ENCODE data around the gene SH3RF2. TPM values are rescaled to one million over a fixed set of nuclear protein-coding genes. Genes with fewer than 3 reads are reported as not detected.
"Not testable (repeated sequence)": the region's sequence is repeated elsewhere in the genome, so short reads cannot be mapped to it uniquely, and the experiment has no call there.

The SH3RF2 gene
- total RNA-seq, 1 experiment from 2014 or later, result 0.77 TPM

DNA sequence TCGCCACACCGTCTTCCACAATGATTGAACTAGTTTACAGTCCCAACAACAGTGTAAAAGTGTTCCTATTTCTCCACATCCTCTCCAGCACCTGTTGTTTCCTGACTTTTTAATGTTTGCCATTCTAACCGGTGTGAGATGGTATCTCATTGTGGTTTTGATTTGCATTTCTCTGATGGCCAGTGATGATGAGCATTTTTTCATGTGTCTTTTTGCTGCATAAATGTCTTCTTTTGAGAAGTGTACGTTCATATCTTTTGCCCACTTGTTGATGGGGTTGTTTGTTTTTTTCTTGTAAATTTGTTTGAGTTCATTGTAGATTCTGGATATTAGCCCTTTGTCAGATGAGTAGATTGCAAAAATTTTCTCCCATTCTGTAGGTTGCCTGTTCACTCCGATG is 74.1 kb downstream of the SH3RF2 start:
- DNase-seq (ENCODE audit: low read depth, low spot score); in situ Hi-C loops (cut with HindIII; ENCODE audit: low pct_unique_long_range_greater_than_20kb, low sequenced_read_pairs): not testable (repeated sequence)

DNA sequence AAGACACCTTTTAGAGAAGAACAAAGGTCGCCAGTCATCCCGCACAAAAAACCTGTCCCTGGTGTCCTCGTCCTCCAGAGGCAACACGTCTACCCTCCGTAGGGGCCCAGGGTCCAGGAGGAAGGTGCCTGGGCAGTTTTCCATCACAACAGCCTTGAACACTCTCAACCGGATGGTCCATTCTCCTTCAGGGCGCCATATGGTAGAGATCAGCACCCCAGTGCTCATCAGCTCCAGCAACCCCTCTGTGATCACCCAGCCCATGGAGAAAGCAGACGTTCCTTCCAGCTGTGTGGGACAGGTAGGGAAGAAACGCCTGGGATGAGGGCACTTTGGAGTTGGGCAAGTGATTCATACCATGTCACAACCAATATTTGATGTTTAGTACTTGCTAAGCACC is 77.4 kb downstream of the SH3RF2 start:
- no peak for DNase-seq (ENCODE audit: low read depth, low spot score)
- in situ Hi-C loops (cut with HindIII; ENCODE audit: low pct_unique_long_range_greater_than_20kb, low sequenced_read_pairs), result no loop called here

DNA sequence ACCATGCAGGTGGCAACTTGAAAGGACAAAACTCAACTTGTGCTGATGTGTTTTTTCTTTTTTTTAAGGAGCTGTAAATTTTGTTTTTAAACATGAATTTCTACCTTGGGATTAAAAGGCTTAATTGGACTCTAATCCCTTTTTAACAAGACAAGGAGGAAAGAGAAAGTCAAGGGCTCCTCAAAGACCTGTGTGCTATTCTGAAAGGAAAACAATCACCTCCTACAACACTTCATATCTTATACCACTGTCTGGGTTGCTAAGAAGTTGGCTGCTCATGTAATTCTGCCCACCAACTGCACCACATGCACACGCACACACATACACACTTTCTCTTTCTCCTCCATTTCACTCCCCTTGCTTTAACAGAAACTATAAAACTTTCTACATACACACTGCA is 78.6 kb downstream of the SH3RF2 start:
- no peak for DNase-seq (ENCODE audit: low read depth, low spot score)
- in situ Hi-C loops (cut with HindIII; ENCODE audit: low pct_unique_long_range_greater_than_20kb, low sequenced_read_pairs), result no loop called here

DNA sequence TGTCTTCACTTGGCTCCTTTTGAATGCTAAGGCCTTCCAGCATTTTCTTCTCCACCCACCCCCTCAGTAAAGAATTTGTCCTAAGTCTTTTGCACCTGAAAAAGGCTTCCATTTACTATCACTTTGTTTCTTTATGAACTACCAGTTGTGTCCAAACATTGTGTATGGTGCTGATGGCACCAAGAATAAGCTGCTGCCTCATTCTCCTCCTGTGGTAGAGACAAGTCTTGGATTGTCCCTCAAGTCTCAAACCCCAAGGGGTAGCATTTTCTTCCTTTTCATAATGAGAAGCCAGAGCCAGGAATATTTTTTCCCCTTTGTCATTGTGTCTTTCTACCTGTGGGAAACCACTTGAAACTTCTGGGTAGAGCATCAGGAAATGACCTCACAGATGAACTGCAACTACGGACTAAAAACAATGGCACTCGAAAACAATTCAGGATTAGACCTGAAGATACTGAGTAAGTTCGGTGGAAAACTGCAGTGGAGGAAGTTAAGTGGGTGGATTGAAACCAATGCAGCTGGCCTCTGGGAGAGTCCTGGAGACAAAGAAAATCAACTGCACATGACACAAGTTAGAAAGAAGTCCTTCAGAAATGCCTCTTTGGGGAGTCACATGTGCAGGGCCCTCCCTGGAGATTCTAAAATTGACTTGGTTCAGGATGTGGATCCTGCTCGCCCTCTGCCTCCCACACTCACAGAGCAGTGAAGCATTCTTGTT is 80.5 kb downstream of the SH3RF2 start:
- peak; percentile 58 for DNase-seq (ENCODE audit: low read depth, low spot score)
- in situ Hi-C loops (cut with HindIII; ENCODE audit: low pct_unique_long_range_greater_than_20kb, low sequenced_read_pairs), result no loop called here

DNA sequence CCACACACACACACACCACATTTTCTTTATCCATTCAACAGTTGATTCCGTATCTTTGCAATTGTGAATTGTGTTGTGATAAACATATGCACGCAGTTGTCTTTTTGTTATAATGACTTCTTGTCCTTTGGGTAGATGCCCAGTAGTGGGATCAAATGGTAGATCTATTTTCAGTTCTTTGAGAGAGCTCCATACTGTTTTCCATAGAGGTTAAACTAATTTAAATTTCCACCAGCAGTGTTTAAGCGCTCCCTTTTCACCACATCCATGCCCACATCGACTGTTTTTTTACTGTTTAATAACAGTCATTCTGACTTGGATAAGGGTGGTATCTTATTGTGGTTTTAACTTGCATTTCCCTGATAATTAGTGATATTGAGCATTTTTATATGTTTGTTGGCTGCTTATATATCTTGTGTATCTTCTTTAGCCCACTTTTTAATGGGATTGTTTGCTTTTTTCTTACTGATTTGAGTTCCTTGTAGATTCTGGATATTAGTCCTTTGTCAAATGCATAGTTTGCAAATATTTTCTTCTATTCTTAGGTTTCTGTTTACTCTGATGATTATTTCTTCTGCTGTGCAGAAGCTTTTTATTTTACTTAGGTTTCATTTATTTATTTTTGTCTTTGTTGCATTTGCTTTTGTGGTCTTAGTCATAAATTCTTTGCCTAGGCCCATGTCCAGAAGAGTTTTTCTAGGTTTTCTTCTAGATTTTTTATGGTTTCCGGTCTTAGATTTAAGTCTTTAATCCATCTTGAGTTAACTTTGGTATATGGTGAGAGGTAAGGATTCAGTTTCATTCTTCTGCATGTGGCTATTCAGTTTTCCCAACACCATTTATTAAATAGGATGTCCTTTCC is 82.4 kb downstream of the SH3RF2 start:
- in situ Hi-C loops (cut with HindIII; ENCODE audit: low pct_unique_long_range_greater_than_20kb, low sequenced_read_pairs), result no loop called here
- no peak for DNase-seq (ENCODE audit: low read depth, low spot score)

DNA sequence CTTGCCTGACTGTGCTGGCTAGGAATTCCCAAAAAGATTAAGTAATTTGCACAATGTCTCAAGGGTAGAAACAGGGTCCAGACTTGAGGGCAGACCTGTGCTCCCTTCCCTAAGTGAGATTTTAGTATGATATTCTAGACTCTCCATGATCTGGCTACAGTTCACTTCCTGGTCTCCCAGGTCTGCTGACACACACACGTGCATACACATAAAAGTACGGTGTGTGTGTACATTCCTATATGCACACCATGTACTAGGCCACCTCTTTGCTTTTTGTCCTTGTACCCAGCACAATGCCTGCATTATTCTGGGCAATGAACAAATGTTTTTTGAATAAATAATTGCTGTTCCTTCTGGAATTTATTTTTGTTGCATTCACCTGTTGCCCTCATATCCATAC is 83.7 kb downstream of the SH3RF2 start:
- DNase-seq (ENCODE audit: low read depth, low spot score), result no peak
- in situ Hi-C loops (cut with HindIII; ENCODE audit: low pct_unique_long_range_greater_than_20kb, low sequenced_read_pairs), result no loop called here

DNA sequence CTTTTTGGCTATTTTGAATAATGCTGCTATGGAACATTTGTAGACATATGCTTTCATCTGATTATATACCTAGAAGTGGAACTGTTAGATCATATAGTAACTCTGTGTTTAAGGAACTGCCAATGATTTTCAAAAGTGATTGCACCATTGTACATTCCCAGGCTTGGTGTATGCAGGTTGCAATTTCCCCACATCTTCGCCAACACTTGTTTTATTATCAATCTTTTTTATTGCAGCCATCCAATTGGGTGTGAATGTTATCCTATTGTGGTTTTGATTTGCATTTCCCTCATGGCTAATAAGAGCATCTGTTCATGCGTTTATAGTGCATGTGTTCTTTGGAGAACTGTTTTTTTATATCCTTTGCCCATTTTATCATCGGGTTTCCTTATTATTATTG is 87.7 kb downstream of the SH3RF2 start:
- no peak for DNase-seq (ENCODE audit: low read depth, low spot score)
- in situ Hi-C loops (cut with HindIII; ENCODE audit: low pct_unique_long_range_greater_than_20kb, low sequenced_read_pairs), result no loop called here

DNA sequence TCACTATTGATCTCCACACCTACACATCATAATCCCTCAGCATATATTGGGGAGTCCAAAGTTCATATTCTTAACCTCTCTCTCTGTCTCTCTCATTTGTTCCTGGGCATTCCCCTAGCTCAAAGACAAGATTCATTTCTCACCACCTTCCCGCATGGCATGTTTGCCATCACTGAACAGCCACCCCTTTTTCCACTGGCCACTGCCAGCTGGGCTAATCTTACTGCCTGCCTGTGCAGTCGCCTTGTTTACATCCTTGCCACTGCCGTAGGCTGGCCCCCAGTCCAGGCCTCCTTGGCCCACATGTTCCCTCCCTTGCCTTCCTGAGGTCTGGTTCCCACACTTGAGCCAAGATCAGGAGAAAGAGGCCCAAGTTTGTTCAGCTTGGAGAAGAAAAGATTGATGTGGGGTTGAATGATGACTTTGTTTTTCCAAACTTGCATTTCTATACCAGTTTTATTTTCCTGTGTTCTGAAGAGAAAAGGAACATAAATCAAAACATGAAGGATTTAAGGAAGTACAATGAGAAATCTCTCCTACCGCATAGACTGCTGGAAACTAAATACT is 88.8 kb downstream of the SH3RF2 start:
- in situ Hi-C loops (cut with HindIII; ENCODE audit: low pct_unique_long_range_greater_than_20kb, low sequenced_read_pairs), result no loop called here
- no peak for DNase-seq (ENCODE audit: low read depth, low spot score)

DNA sequence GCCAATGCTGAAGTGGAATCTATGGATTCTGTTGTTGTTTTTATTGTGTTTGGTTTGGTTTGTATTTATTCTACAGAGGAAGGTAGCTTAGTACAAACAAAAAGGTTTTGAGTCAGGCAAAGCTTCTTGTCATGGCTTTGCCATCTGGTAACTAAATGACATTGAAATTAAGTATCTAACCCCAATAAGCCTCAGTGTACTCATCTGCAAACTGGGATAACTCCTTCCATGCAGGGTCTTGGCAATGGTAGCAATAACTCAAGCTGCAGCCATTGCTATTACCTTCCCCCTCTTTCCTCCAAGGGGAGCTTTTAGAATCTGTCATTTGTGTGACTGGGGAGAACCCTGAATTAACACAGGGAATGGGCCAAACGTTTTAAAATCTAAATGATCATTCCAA is 89.3 kb downstream of the SH3RF2 start:
- in situ Hi-C loops (cut with HindIII; ENCODE audit: low pct_unique_long_range_greater_than_20kb, low sequenced_read_pairs), result no loop called here
- no peak for DNase-seq (ENCODE audit: low read depth, low spot score)

DNA sequence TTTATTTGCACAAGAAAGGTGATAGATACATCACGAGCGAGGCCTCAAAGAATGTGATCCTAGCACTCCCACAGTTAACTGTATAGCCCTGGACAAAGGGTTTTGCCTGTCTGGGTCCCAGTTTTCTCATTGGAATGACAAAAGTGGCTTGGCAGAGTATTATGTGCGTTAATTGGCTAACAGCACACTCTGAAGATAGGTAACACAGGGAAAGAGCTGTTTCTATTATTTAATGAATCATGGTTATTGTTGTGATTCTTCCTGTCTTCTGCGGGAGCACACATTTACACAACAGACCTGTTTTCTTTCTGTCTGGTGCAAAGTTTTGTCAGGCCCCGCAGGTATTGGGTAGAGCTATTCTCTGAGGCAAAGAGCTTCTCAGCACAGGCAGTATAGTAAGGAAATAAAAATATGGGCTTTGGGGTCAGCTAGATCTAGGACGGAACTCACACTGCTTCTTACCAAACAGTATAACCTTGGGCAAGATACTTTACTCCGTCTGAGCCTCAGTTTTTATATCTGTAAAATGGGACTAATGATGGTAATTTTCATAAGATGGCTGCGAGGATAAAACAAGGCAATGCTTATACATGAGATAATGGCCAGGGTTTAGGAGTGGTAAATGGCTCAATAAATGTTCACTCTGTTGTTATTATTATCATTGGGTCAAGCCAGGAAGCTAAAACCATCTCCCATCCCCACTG is 90.1 kb downstream of the SH3RF2 start:
- in situ Hi-C loops (cut with HindIII; ENCODE audit: low pct_unique_long_range_greater_than_20kb, low sequenced_read_pairs), result no loop called here
- no peak for DNase-seq (ENCODE audit: low read depth, low spot score)

DNA sequence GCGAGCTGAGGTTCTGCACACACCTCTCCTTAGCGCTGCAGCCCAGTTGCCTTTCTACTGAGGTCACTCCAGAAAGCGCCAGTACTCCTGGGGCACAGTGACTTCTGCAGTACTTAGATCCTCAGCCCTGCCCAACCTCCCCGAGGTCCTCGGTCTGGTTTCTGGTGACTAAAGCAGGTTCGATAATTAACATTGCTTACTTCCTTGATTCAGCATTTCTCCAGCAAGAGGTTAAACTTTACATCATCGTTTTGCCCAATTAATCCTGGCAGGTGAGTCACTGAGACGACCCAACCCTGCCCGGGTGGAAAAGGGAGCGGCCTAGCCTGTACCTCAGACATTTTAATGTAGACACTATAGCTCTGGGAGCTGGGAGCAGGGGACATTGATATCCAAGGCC is 91.4 kb downstream of the SH3RF2 start:
- no peak for DNase-seq (ENCODE audit: low read depth, low spot score)
- in situ Hi-C loops (cut with HindIII; ENCODE audit: low pct_unique_long_range_greater_than_20kb, low sequenced_read_pairs), result no loop called here

DNA sequence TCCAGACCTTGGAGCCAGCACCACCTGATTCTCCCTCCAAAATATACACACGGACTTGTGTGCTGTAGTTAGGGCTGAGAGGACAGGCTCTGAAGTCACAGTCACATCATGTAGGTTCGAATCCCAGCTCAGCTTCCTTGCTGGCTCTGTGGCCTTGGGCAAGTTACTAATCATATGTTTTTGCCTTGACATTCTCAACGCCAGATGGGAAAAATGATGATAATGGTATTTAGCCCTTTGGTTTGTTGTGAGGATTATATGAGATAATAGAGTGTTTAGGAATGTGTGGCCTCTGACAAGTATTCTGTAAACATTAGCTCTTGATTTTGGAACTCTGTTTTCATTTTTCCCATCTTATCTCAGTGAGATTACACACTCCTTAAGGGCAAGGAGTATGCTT is 96.5 kb downstream of the SH3RF2 start:
- no peak for DNase-seq (ENCODE audit: low read depth, low spot score)
- in situ Hi-C loops (cut with HindIII; ENCODE audit: low pct_unique_long_range_greater_than_20kb, low sequenced_read_pairs), result no loop called here

DNA sequence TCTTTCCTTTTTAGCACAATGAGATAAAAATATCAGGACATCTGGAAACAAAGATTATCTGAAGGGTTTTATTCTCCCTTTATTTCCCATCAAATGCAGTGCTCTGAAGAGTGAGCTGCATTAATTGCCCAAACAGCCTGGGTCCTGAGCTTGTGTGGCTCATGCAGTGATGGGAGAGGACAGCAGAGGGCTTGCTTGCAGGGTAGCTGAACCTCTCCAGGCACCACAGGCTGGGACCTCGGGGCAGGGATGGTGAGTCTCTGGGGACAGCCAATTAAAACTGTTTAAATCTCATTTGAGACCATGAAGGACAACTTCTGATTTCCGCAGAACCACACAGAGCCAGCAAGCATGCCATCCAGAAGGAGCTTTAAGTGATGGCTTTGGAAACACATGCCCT is 97.7 kb downstream of the SH3RF2 start:
- no peak for DNase-seq (ENCODE audit: low read depth, low spot score)
- in situ Hi-C loops (cut with HindIII; ENCODE audit: low pct_unique_long_range_greater_than_20kb, low sequenced_read_pairs), result no loop called here

DNA sequence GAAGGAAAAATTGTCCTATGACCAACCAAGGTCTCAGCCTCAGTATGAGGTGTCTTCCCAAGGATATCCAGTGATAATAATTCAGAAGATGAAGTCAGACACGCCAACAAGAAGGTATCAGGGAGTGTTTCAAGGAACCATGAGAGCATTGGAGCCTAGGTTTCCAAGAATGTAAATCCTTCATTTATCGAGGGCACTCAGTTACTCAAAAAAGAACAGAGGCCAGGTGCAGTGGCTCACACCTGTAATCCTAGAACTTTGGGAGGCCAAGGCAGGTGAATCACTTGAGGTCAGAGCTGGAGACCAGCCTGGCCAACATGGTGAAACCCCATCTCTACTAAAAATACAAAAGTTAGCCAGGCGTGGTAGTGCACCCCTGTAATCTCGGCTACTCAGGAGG is 98.2 kb downstream of the SH3RF2 start:
- in situ Hi-C loops (cut with HindIII; ENCODE audit: low pct_unique_long_range_greater_than_20kb, low sequenced_read_pairs), result no loop called here

DNA sequence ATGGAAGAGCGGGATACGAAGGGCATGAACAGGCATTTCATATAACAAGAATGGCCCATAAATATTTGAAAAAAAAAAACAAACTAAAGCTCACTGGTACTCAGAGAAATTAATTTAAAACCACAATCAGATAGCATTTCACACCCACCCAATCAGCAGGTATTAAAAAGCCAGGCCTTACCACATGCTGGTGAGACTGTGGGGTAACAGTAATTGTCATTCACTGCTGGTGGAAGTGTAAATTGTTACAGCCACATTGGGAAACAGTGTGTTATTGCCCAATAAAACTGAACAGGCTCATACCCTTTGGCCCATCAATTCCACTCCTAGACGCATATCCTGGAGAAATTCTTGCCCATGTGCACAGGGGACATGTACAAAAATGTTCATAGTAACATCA is 103.0 kb downstream of the SH3RF2 start:
- no peak for DNase-seq (ENCODE audit: low read depth, low spot score)
- in situ Hi-C loops (cut with HindIII; ENCODE audit: low pct_unique_long_range_greater_than_20kb, low sequenced_read_pairs), result no loop called here

More for the DNA sequence above, 98.2 kb downstream of the SH3RF2 start:
- DNase-seq (ENCODE audit: low read depth, low spot score), result no peak

DNA sequence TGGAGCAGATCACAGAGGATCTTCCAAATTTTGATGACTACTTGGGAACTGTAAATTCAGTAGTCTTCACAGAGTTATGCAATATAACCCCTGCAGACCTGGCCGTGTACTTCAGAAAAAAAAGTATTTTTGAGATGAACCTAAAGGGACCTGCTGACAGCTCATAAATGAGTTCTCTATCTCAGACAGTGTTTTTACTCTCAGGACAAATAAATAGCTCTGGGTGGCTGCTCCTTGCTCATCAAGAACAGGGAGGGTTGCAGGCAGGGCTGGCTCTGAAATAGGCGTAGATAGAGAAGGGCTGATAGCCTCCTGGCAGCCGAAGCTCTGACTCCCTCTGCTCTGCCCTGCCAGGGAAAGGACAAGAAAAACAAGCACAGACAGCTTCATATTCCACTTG is 104.1 kb downstream of the SH3RF2 start:
- in situ Hi-C loops (cut with HindIII; ENCODE audit: low pct_unique_long_range_greater_than_20kb, low sequenced_read_pairs), result no loop called here

DNA sequence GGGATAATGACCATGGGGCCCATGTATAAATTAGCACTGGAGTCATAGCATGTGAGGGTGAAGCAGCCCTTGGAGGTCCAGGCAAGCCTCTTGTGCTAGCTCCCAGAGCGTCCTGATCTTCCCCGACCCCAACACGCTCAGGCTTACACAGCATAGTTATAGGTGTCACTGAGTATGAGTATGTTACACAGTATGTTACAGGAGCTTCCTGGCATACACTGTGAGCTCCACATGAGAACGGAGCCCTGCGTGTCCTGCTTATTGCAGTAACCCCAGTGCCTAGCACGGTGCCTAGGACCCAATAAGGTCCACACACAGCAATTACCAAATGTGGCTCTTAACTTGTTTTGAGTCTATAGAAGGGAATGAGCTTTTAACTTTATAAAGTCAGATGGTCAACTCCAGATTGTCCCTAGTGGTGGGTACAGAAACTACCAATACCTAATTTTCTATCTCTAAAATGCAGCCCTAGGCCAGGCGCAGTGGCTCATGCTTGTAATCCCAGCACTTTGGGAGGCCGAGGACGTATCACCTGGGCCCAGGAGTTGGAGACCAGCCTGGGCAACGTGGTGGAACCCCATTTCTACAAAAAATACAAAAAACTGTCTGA is 104.9 kb downstream of the SH3RF2 start:
- DNase-seq (ENCODE audit: low read depth, low spot score), result peak; percentile 39
- in situ Hi-C loops (cut with HindIII; ENCODE audit: low pct_unique_long_range_greater_than_20kb, low sequenced_read_pairs), result no loop called here

More for the DNA sequence above, 104.1 kb downstream of the SH3RF2 start:
- DNase-seq (ENCODE audit: low read depth, low spot score), result no peak

Data from SK-MEL-5 (cell line).